Liver (tissue), 9 donors: ENCODE results near the gene ARAP3. TPM values are rescaled to one million over a fixed set of nuclear protein-coding genes. Genes with fewer than 3 reads are reported as not detected.
"Not testable (repeated sequence)": the region's sequence is repeated elsewhere in the genome, so short reads cannot be mapped to it uniquely, and the experiment has no call there.

Experiments
- DNase-seq: peaks from one replicate; pipeline ENCODE4 v3.0.0-alpha.2; 2017; ENCODE audit warnings: low spot score
- H3K27ac ChIP-seq, 2 donors: one replicate each; pipeline ENCODE4 v1.7.0; 2013; ENCODE audit warnings: inconsistent platforms in 2 of 2, low read length in 2 of 2, control low read depth in 1 of 2, low read depth in 1 of 2, mild to moderate bottlenecking in 1 of 2
- H3K27me3 ChIP-seq, 4 donors: one replicate each; pipeline versions ENCODE4 v1.6.1 to v1.7.0; 2013; ENCODE audit warnings: low read length in 3 of 4, inconsistent platforms in 1 of 4, mild to moderate bottlenecking in 1 of 4, moderate library complexity in 1 of 4; ENCODE audit not compliant: control insufficient read depth in 4 of 4, insufficient read depth in 4 of 4
- H3K36me3 ChIP-seq, 4 donors: one replicate each; pipeline versions ENCODE4 v1.6.1 to v1.7.0; 2013; ENCODE audit warnings: low read length in 3 of 4, mild to moderate bottlenecking in 3 of 4, low read depth in 1 of 4, moderate library complexity in 1 of 4; ENCODE audit not compliant: control insufficient read depth in 4 of 4, insufficient read depth in 3 of 4
- H3K4me1 ChIP-seq, 4 donors: one replicate each; pipeline versions ENCODE4 v1.6.1 to v1.7.0; 2013; ENCODE audit warnings: low read length in 3 of 4, mild to moderate bottlenecking in 3 of 4, moderate library complexity in 1 of 4; ENCODE audit not compliant: control insufficient read depth in 4 of 4, insufficient read depth in 4 of 4
- H3K4me3 ChIP-seq, 3 donors: one replicate each; pipeline versions ENCODE4 v1.6.1 to v1.7.0; 2013; ENCODE audit warnings: low read length in 3 of 3, control low read depth in 1 of 3, low read depth in 1 of 3, mild to moderate bottlenecking in 1 of 3
- H3K9ac ChIP-seq, 2 donors: one replicate each; pipeline ENCODE4 v1.7.0; 2013; ENCODE audit warnings: low read length in 2 of 2, mild to moderate bottlenecking in 2 of 2, moderate library complexity in 2 of 2, control low read depth in 1 of 2, low read depth in 1 of 2
- H3K9me3 ChIP-seq, 4 donors: one replicate each; pipeline versions ENCODE4 v1.6.1 to v1.7.0; 2013; ENCODE audit warnings: low read length in 3 of 4; ENCODE audit not compliant: control insufficient read depth in 4 of 4
- EGR1 ChIP-seq, 2 donors: IDR thresholded peaks; 2 replicates each; pipeline ENCODE4 v1.6.1; 2016 to 2018; ENCODE audit warnings: antibody characterized with exemption in 2 of 2, low read depth in 2 of 2
- FOXA1 ChIP-seq: IDR thresholded peaks from 2 replicates; pipeline ENCODE4 v1.6.1; 2016; ENCODE audit warnings: antibody characterized with exemption
- FOXA2 ChIP-seq: IDR thresholded peaks from 2 replicates; pipeline ENCODE4 v1.6.1; 2016; ENCODE audit warnings: antibody characterized with exemption
- HNF4A ChIP-seq, 2 donors: conservative IDR thresholded peaks; 2 replicates each; pipeline ENCODE4 v1.6.1; 2016; ENCODE audit warnings: antibody characterized with exemption in 2 of 2, mild to moderate bottlenecking in 2 of 2
- HNF4G ChIP-seq: IDR thresholded peaks from 2 replicates; pipeline ENCODE4 v1.6.1; 2016; ENCODE audit warnings: antibody characterized with exemption
- JUND ChIP-seq, 2 donors: IDR thresholded peaks; 2 replicates each; pipeline ENCODE4 v1.6.1; 2016; ENCODE audit warnings: antibody characterized with exemption in 2 of 2
- NR2F2 ChIP-seq: IDR thresholded peaks from 2 replicates; pipeline ENCODE4 v1.6.1; 2016; ENCODE audit warnings: antibody characterized with exemption
- RAD21 ChIP-seq, 2 donors: IDR thresholded peaks; 2 replicates each; pipeline ENCODE4 v1.6.1; 2016; ENCODE audit warnings: antibody characterized with exemption in 2 of 2, mild to moderate bottlenecking in 2 of 2
- RXRA ChIP-seq, 2 donors: IDR thresholded peaks; 2 replicates each; pipeline ENCODE4 v1.6.1; 2017 to 2018; ENCODE audit warnings: antibody characterized with exemption in 2 of 2, mild to moderate bottlenecking in 1 of 2
- SP1 ChIP-seq: IDR thresholded peaks from 2 replicates; pipeline ENCODE4 v1.6.1; 2018; ENCODE audit warnings: antibody characterized with exemption, mild to moderate bottlenecking
- TAF1 ChIP-seq: conservative IDR thresholded peaks from 2 replicates; pipeline ENCODE4 v1.6.1; 2016; ENCODE audit warnings: antibody characterized with exemption, mild to moderate bottlenecking
- YY1 ChIP-seq: IDR thresholded peaks from 2 replicates; pipeline ENCODE4 v1.6.1; 2016; ENCODE audit warnings: antibody characterized with exemption, mild to moderate bottlenecking
- WGBS: extraction: QIAGEN DNeasy Blood & Tissue Kit; methylation state at CpG from one replicate; pipeline ENCODE4 v1.1.7; 2013; 5-methylcytosine and 5-hydroxymethylcytosine counted together
- polyA plus RNA-seq, 2 donors: library from polyadenylated mRNA; stranded (reverse) in 1 of 2; unstranded in 1 of 2; fragments of 200-250 nt in 1 of 2; fragments of >200 nt in 1 of 2; fragmentation: Nextera tagmentation in 1 of 2; extraction: Ambion mirVana in 1 of 2; gene quantifications; one replicate each; pipeline versions ENCODE4 v1.2.1 to v1.2.3, GENCODE V29; 2013 to 2015
- total RNA-seq, 2 donors: library from RNA; depleted of rRNA; stranded (reverse); fragments of >200 nt; gene quantifications; one replicate each; pipeline ENCODE4 v1.2.3, GENCODE V29; 2014
- TF ChIP-seq, protein P1 (sequence below): IDR thresholded peaks from 2 replicates; pipeline ENCODE4 v1.6.1; 2016; ENCODE audit warnings: antibody characterized with exemption, mild to moderate bottlenecking
- TF ChIP-seq, protein P2 (sequence below): IDR thresholded peaks from 2 replicates; pipeline ENCODE4 v1.6.1; 2016; ENCODE audit warnings: antibody characterized with exemption
- TF ChIP-seq, protein P3 (sequence below): IDR thresholded peaks from 2 replicates; pipeline ENCODE4 v1.6.1; 2016; ENCODE audit warnings: antibody characterized with exemption
- TF ChIP-seq, protein P4 (sequence below): fragments of 150-350 bp; IDR thresholded peaks from 2 replicates; pipeline ENCODE4 v1.5.1; 2017; ENCODE audit warnings: improper control_type of control experiment, low read depth, low read length; ENCODE audit not compliant: missing input control
- donor health status: healthy.
- donor health status: healthy.
- donor health status: healthy.
- donor health status: healthy.
- donor health status: healthy.

Gene ARAP3
- total and polyA plus RNA-seq, 4 donors, result 1.6 to 4.7 (median 2.1) TPM

DNA sequence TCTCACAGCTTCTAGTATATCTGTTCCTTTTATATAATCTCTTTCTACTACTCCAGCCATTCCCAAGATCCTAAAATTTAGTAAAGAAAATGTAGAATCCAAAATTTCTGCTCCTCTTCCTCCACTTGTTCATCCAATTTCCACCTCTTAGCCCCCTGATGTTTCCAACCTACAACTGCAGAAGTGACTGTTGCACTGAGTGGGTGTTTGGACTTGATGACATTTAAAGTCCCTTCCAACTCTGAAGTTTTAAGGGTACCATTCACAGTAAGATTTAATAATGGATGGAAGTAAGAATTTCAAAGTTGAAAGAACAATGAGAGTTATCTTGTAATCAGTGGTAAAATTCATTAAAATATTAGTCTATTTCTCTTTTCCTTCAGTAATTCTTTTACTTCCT lies 68.7 kb downstream of the ARAP3 start:
- Histone ChIP-seq H3K9ac (no peak overlapping the region), H3K4me1 (peaks cover 15 to 74% (median 57%) of the 10 kb centered on the region in 4 donors), H3K27me3 (no peaks in the 10 kb centered on the region), H3K27ac (no peak overlapping the region), H3K36me3 (no peaks in the 10 kb centered on the region), H3K4me3 (no peak overlapping the region), H3K9me3 (no peaks in the 10 kb centered on the region)
- DNase-seq, result no peak
- TF ChIP-seq TAF1 (no peak), RXRA (IDR thresholded peaks at IDR 0.05) (no peak), EGR1 (IDR thresholded peaks at IDR 0.05; ENCODE audit: low read depth in 2 of 2) (peak in 1 of 2 donors; percentile 15), FOXA1 (no peak)

DNA sequence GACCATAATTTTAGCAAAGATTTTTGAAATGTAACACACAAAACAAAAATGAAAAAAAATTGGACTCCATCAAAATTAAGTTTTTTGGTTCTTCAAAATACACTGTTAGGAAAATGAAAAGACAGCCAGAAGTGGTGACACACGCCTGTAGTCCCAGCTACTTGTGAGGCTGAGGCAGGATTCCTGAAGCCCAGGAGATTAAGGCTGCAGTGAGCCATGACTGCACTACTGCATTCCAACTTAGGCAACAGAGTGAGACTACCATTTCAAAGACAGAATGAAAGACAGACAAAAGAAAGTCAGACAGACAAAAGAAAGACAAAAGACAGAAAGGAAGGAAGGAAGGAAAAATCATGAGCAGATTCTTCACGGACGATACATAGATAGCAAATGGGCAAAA lies 70.7 kb downstream of the ARAP3 start:
- Histone ChIP-seq H3K36me3 (no peaks in the 10 kb centered on the region), H3K27ac (no peak overlapping the region), H3K4me1 (peaks cover 22 to 73% (median 56%) of the 10 kb centered on the region in 4 donors), H3K9ac (no peak overlapping the region), H3K4me3 (no peak overlapping the region), H3K9me3 (no peaks in the 10 kb centered on the region), H3K27me3 (no peaks in the 10 kb centered on the region)
- no peak for DNase-seq
- TF ChIP-seq, protein P1, sequence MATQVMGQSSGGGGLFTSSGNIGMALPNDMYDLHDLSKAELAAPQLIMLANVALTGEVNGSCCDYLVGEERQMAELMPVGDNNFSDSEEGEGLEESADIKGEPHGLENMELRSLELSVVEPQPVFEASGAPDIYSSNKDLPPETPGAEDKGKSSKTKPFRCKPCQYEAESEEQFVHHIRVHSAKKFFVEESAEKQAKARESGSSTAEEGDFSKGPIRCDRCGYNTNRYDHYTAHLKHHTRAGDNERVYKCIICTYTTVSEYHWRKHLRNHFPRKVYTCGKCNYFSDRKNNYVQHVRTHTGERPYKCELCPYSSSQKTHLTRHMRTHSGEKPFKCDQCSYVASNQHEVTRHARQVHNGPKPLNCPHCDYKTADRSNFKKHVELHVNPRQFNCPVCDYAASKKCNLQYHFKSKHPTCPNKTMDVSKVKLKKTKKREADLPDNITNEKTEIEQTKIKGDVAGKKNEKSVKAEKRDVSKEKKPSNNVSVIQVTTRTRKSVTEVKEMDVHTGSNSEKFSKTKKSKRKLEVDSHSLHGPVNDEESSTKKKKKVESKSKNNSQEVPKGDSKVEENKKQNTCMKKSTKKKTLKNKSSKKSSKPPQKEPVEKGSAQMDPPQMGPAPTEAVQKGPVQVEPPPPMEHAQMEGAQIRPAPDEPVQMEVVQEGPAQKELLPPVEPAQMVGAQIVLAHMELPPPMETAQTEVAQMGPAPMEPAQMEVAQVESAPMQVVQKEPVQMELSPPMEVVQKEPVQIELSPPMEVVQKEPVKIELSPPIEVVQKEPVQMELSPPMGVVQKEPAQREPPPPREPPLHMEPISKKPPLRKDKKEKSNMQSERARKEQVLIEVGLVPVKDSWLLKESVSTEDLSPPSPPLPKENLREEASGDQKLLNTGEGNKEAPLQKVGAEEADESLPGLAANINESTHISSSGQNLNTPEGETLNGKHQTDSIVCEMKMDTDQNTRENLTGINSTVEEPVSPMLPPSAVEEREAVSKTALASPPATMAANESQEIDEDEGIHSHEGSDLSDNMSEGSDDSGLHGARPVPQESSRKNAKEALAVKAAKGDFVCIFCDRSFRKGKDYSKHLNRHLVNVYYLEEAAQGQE, result no peak
- TF ChIP-seq TAF1, result no peak
- TF ChIP-seq RAD21 (IDR thresholded peaks at IDR 0.05), result no peak
- no peak for TF ChIP-seq SP1
- TF ChIP-seq, protein P2, sequence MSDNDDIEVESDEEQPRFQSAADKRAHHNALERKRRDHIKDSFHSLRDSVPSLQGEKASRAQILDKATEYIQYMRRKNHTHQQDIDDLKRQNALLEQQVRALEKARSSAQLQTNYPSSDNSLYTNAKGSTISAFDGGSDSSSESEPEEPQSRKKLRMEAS, result no peak
- no peak for TF ChIP-seq RXRA (IDR thresholded peaks at IDR 0.05)
- no peak for TF ChIP-seq YY1
- 89% methylated on average over 3 of the region's 3 CpGs for WGBS

DNA sequence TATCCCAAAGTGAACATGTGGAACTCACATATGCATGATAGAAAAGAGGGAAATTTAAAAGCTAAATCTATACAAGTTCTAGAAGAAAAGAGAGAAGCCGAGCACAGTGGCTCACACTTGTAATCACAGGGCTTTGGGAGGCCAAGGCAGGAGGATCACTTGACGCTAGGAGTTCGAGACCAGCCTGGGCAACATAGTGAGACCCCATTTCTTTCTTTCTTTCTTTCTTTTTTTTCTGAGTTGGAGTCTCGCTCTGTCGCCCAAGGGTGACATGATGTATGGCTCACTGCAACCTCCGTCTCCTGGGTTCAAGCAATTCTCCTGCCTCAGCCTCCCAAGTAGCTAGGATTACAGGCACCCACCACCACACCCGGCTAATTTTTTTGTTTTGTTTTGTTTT lies 72.1 kb downstream of the ARAP3 start:
- peaks cover 25 to 74% (median 59%) of the 10 kb centered on the region in 4 donors for H3K4me1 ChIP-seq
- H3K9ac ChIP-seq, H3K9me3 ChIP-seq, H3K36me3 ChIP-seq, DNase-seq, H3K4me3 ChIP-seq, H3K27me3 ChIP-seq: not testable (repeated sequence)
- 95% methylated on average over 7 of the region's 7 CpGs for WGBS
- H3K27ac ChIP-seq, result peak overlapping the region in 1 of 2 donors; percentile 2

DNA sequence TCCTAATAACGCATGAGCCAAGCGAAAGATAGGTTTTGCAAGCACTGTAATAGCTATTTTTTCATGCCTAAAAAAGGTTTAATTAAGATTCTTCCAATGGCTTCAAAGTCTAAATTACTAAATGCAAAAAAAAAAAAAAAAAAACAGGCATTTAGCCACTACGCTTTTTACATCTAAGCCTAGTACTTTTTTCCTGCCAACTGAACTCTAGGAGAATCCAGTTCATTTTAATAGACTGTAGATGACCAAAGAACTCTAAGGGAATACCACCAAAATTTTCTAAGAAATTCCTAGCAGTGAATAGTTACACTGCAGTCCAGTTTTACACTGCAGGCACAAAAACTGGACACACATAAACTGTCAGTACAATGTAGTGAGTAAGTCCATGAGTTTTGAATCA lies 73.0 kb downstream of the ARAP3 start:
- TF ChIP-seq FOXA1 (no peak), HNF4G (no peak), RAD21 (IDR thresholded peaks at IDR 0.05) (no peak), TAF1 (no peak), SP1 (no peak), HNF4A (conservative IDR thresholded peaks at IDR 0.05) (no peak), RXRA (IDR thresholded peaks at IDR 0.05) (no peak), FOXA2 (no peak), NR2F2 (no peak), JUND (IDR thresholded peaks at IDR 0.05) (no peak)
- TF ChIP-seq, protein P3, sequence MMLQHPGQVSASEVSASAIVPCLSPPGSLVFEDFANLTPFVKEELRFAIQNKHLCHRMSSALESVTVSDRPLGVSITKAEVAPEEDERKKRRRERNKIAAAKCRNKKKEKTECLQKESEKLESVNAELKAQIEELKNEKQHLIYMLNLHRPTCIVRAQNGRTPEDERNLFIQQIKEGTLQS, result no peak
- TF ChIP-seq, protein P4, sequence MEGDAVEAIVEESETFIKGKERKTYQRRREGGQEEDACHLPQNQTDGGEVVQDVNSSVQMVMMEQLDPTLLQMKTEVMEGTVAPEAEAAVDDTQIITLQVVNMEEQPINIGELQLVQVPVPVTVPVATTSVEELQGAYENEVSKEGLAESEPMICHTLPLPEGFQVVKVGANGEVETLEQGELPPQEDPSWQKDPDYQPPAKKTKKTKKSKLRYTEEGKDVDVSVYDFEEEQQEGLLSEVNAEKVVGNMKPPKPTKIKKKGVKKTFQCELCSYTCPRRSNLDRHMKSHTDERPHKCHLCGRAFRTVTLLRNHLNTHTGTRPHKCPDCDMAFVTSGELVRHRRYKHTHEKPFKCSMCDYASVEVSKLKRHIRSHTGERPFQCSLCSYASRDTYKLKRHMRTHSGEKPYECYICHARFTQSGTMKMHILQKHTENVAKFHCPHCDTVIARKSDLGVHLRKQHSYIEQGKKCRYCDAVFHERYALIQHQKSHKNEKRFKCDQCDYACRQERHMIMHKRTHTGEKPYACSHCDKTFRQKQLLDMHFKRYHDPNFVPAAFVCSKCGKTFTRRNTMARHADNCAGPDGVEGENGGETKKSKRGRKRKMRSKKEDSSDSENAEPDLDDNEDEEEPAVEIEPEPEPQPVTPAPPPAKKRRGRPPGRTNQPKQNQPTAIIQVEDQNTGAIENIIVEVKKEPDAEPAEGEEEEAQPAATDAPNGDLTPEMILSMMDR, result no peak
- TF ChIP-seq, protein P2, result no peak
- H3K27me3 ChIP-seq, result no peaks in the 10 kb centered on the region
- no peaks in the 10 kb centered on the region for H3K36me3 ChIP-seq
- H3K9ac ChIP-seq, result peak overlapping the region; percentile 27 to 65
- H3K4me1 ChIP-seq, result peaks cover 24 to 75% (median 64%) of the 10 kb centered on the region in 4 donors
- WGBS, result 41% methylated on average over 3 of the region's 3 CpGs
- H3K27ac ChIP-seq, result peak overlapping the region; percentile 75 to 80
- no peaks in the 10 kb centered on the region for H3K9me3 ChIP-seq
- no peak for DNase-seq
- H3K4me3 ChIP-seq, result peak overlapping the region in 2 of 3 donors; percentile 7 to 29
